GM19467 (cell line): ENCODE data around the gene ARHGEF40.

Experiments used
- ATAC-seq: cut with Tn5 transposase; IDR thresholded peaks from one replicate; pipeline ENCODE4 v1.9.1; 2021; ENCODE audit warnings: mild to moderate bottlenecking, moderate library complexity; ENCODE audit not compliant: unreplicated experiment

The ARHGEF40 gene

DNA sequence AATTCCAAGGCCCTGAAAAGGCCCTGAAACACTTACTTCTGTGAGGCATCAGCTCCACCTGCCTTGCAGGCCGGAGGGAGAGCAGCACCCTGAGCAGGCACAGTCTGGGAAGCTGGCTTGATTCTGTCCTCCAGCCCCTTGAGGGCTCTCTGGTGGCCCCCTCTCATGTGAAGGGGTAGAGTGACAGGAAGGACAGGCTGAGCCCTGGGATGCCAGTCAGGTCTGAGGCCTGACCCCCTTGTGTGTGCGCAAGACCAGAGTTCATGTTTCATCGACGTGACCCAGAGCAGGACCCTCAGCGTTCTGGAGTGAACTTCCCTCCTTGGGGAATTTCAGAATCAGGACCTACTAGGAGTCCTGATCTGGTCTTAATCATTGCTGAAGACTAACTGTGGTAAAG lies 11.2 kb upstream of the ARHGEF40 start:
- ATAC-seq: no peak

GRCh38 chr14:21059842-21060613 lies 10.1 kb upstream of the ARHGEF40 start:
- no peak for ATAC-seq

- no peak for ATAC-seq
Measured at GRCh38 chr14:21060614-21061346, 9.3 kb upstream of the ARHGEF40 start.

GRCh38 chr14:21061347-21061668 lies 8.8 kb upstream of the ARHGEF40 start:
- no peak for ATAC-seq

GRCh38 chr14:21063479-21063878 lies 6.6 kb upstream of the ARHGEF40 start:
- no peak for ATAC-seq

DNA sequence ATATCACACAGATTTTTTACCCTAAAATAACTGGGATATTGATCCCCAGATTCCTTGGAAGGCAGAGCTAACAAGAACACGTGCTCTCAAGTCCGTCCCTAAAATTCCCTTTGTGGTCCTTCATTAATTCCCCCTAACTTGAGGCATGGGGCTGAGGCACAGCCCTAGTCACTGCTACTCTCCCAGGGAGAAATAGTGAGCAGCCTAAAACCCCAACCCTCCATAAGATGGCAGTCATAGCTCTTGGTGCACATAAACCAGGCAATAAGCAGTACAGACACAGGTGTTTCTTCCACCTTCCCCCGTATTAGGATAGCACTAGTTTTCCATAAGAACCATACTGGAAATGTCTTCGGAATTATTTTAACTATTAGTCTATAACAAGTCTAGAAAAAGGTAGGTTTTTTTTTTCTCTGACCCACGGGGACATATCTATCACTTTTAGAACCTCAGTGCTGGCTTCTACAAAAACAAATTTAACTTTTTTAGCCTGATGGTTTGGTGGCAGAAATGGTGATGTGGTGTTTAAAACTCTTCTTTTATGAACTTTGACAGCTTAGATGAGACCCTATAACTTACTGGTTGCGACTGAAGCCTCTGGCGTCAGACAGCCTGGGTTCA lies 3.1 kb upstream of the ARHGEF40 start:
- ATAC-seq: no peak

DNA sequence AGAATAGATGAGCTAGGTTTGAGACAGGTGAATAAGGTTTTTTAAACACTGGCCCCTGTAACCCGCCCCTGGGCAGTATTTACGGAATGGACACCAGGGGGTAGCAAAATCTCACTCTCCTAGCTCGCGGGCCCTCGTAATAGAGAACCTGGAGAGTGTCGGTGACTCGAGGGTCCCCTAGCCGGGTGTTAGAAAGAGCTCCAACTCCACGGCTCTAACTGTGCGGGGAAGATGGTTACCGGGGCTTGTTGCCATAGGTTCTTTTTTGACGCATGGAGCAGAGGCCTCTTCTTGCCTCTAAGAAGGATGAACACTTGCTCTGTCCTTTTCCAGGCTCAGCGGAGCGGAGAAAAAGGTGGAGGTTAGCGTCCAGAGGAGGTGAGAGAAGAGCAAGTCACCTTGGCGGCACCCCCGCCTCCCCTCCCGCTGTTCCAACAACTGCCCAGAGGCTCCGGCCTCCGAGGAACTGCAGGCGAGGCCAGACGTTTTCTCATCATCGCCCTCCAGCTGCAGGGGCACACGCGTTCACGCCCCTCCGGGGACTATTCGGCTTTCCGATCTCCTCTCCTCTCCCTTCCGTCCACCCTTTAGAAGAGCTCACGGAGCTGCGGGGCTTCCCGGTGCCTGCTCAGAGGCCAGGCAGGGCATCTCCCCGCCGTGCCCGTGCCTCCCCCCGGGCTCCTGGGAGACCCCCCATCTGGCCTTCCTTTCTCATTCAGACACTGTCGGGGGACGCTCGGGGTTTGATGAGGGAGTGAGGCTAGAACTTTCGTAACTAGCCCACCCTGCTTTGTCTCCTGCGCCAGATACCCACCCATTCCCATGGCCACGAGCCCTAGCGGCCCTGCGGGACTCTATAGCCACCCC lies 1.4 kb upstream of the ARHGEF40 start:
- ATAC-seq: no peak

- no peak for ATAC-seq
Measured at GRCh38 chr14:21069388-21070082, 569 bp upstream of the ARHGEF40 start.

DNA sequence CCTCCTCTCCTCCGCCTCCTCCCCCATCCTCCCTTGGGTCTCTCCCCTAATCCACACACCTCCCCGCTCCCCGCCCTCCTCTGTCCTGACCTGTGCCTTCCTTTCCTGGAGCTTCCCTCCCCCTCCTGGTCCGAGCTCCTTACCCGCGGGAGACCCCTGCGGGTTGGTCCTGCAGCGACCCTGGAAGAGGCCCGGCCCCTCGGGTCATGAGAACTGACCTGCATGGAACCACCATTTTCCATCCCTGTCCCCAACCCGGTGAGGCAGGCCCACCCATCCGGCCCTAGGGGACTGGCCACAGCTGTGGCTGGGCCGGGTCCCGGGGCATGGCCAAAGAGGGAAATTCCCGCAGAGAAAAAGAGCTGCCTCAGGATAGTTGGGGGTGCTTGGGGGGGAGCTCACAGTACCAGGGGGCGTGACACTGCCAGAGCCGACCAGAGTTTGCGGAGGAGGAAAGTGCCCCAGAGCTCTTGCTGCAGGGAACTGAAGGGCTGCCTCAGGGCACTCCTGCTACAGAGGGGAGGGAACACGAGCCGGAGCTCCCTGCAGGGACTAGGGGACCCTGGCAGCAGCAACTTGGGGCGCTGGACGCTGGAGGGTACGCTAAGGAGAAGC lies 613 bp downstream of the ARHGEF40 start:
- ATAC-seq: no peak

DNA sequence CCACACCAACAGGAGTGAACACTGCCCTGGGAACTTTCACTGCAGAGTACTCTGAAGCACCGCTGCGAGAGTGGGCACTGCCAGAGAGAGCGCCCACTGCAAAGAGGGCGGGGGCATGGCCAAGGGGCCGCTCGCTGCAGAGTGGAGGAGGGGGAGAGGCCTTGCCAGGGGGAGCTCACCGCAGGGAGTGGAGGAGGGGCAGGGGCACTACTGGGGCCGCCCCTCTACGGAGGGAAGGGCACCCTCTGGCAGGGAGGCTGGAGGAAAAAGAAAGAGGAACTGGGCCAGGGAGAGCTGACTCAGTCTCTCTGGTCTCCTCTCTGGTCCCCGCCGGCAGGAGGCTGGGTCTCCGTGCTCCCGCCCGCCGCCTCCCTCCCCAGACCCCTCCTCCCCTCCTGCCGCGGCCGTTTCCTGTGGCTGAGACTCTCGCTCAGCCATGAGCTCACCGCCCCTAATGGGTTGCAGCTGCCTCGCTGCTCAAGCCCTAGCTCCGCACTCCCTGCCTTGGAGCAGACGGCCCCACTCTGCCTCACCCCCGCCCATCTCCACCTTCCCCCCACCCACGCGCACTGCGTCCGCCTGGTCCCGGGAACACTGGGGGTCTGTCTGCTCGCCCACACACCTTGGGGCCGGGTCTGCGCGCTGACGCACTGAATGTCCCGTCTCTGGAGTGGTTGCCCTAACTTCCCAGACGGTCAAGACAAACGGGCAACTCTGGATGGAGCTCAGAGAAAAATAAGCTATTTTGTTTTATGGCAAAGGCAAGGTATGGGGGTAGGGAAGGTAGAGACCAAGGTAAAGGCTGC lies 1.3 kb downstream of the ARHGEF40 start:
- peak; percentile 70 for ATAC-seq

DNA sequence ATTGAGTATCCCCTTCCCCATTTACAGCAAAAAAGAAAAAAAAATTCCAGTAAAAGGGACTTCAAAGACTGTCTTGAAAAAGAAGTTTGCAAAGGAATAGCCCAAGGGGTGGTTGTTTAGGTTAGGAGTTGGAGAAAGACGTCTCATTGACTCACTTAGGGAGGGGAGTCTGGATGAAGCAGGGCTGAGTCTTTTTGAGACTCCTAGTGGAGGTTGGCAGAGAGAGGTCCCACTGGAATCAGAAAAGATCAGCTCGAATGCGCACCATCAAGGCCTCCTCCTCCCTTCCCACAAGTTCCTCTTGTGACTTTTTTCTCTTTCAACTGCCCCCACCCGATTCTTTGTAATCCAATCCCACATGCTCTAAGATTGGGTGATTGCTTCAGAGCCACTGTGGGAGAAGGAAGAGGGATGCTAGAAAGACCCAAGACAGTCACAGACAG lies 1.9 kb downstream of the ARHGEF40 start:
- no peak for ATAC-seq

DNA sequence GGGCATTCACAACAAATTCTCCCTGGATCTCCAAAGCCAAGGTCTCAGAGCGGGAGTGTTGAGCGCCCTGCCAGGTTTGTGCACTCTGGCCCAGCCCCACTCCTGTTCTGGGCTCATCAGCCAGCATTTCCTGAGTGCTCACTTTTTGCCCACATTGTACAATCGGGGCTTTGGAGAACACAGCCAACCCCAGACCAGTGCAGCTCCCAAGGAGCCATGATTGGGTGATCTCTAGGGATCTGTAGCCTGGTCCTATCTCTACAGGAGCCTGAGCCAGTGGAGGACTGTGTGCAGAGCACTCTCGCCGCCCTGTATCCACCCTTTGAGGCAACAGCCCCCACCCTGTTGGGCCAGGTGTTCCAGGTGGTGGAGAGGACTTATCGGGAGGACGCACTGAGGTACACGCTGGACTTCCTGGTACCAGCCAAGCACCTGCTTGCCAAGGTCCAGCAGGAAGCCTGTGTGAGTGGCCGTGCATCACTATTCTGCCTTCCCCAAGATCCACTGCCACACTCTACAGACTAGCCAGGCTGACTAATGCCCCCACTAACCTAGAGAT lies 2.8 kb downstream of the ARHGEF40 start:
- ATAC-seq: no peak

GRCh38 chr14:21073921-21074320 lies 3.8 kb downstream of the ARHGEF40 start:
- ATAC-seq: no peak

DNA sequence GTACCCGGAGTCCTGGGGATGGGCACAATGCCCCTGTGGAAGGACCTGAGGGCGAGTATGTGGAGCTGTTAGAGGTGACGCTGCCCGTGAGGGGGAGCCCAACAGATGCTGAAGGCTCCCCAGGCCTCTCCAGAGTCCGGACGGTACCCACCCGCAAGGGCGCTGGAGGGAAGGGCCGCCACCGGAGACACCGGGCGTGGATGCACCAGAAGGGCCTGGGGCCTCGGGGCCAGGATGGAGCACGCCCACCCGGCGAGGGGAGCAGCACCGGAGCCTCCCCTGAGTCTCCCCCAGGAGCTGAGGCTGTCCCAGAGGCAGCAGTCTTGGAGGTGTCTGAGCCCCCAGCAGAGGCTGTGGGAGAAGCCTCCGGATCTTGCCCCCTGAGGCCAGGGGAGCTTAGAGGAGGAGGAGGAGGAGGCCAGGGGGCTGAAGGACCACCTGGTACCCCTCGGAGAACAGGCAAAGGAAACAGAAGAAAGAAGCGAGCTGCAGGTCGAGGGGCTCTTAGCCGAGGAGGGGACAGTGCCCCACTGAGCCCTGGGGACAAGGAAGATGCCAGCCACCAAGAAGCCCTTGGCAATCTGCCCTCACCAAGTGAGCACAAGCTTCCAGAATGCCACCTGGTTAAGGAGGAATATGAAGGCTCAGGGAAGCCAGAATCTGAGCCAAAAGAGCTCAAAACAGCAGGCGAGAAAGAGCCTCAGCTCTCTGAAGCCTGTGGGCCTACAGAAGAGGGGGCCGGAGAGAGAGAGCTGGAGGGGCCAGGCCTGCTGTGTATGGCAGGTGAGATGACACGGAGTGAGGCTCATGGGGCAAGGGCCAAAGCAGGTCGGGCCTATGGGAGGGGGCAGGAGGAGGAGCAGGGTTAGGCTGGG lies 4.5 kb downstream of the ARHGEF40 start:
- no peak for ATAC-seq

DNA sequence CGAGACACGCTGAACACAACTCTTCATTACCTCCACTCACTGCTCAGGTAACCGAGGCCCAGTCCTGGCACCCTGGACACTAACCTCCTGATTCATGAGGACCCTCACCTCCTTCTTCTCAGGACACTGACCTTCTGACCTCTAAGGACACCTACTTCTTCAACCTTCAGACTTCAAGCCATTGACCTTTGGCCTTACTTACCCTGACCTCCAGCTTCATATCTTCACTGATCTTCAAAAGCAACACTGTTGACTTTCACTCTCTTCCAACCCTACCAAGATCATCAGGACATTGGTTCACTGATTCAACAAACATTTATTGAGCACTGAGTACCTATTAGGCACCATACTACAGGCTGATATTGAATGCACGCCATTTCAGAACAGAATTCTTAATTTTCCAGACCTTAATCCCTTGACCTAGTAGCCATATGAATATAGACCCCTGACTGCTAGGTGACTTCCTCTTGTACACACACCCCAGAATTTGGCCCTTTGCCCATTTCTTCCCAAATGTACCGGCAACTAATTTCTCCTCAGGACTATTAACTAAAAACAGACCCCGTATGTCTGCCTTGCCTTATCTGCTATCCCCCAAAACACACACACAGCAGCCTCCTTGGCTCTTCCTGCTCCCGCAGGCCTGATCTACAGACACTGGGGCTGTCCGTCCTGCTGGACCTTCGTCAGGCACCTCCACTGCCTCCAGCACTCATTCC lies 5.8 kb downstream of the ARHGEF40 start:
- no peak for ATAC-seq

GRCh38 chr14:21077672-21078071 lies 7.6 kb downstream of the ARHGEF40 start:
- ATAC-seq: no peak

GRCh38 chr14:21078287-21078686 lies 8.2 kb downstream of the ARHGEF40 start:
- no peak for ATAC-seq
